ENCODE results near the gene S100G.

GRCh38 chrX:16610121-16610621 is 39.8 kb upstream of the S100G start:
- no peak for TF ChIP-seq CTCF (conservative IDR thresholded peaks at IDR 0.05; ENCODE audit: low read length)
- TF ChIP-seq EZH2phosphoT487 (IDR thresholded peaks at IDR 0.05; ENCODE audit: borderline replicate concordance, low read depth, low read length) = no peak
